GM23338 (cell line): ENCODE data around the gene PIK3CB. TPM values are rescaled to one million over a fixed set of nuclear protein-coding genes. Genes with fewer than 3 reads are reported as not detected.

ENCODE experiments used
- ATAC-seq: fragments of 200-7000 bp; cut with Tn5 transposase; 3 replicates; pipeline ENCODE4 v1.9.1; 2020
- DNase-seq: peaks from one replicate; pipeline ENCODE4 v3.0.0-alpha.2; 2015; ENCODE audit warnings: low spot score
- H2AFZ ChIP-seq: fragments of 200-600 bp; sonication (generic); 2 replicates; pipeline ENCODE4 v1.8.0; 2016; ENCODE audit warnings: antibody characterized with exemption, mild to moderate bottlenecking, moderate library complexity
- H3F3A ChIP-seq: fragments of 200-600 bp; sonication (generic); replicated peaks from 2 replicates; pipeline ENCODE4 v1.8.0; 2017; ENCODE audit warnings: antibody characterized with exemption, mixed run types, low read depth
- H3K27ac ChIP-seq: fragments of 200-600 bp; sonication (generic); 2 replicates; pipeline ENCODE4 v1.6.1; 2016; ENCODE audit warnings: low read depth
- H3K27me3 ChIP-seq: fragments of 200-600 bp; sonication (generic); 2 replicates; pipeline ENCODE4 v1.8.0; 2016; ENCODE audit warnings: mild to moderate bottlenecking, mixed run types, moderate library complexity; ENCODE audit not compliant: insufficient read depth
- H3K36me3 ChIP-seq: fragments of 200-600 bp; sonication (generic); 2 replicates; pipeline ENCODE4 v1.8.0; 2016; ENCODE audit warnings: mild to moderate bottlenecking; ENCODE audit not compliant: insufficient read depth
- H3K4me1 ChIP-seq: fragments of 200-600 bp; sonication (generic); 2 replicates; pipeline ENCODE4 v1.8.0; 2016; ENCODE audit warnings: mild to moderate bottlenecking, moderate library complexity; ENCODE audit not compliant: insufficient read depth
- H3K4me2 ChIP-seq: fragments of 200-600 bp; sonication (generic); 2 replicates; pipeline ENCODE4 v1.7.1; 2017; ENCODE audit warnings: mixed run types
- H3K4me3 ChIP-seq: fragments of 200-600 bp; sonication (generic); 2 replicates; pipeline ENCODE4 v1.6.1; 2016; ENCODE audit warnings: mixed run types
- H3K79me2 ChIP-seq: fragments of 200-600 bp; sonication (generic); replicated peaks from 2 replicates; pipeline ENCODE4 v1.8.0; 2017; ENCODE audit warnings: mild to moderate bottlenecking; ENCODE audit not compliant: insufficient read depth
- H3K9me2 ChIP-seq: fragments of 200-600 bp; sonication (generic); 2 replicates; pipeline ENCODE4 v1.8.0; 2017; ENCODE audit not compliant: insufficient read depth
- H4K20me1 ChIP-seq: fragments of 200-600 bp; sonication (generic); replicated peaks from 2 replicates; pipeline ENCODE4 v1.8.0; 2017; ENCODE audit warnings: mild to moderate bottlenecking; ENCODE audit not compliant: insufficient read depth
- H3K27ac Mint-ChIP-seq: 2 replicates; pipeline ENCODE4 v1.8.0; 2020; ENCODE audit warnings: inconsistent platforms, mild to moderate bottlenecking, moderate library complexity, mixed read lengths
- H3K27me3 Mint-ChIP-seq: 3 replicates; pipeline ENCODE4 v1.8.0; 2022; ENCODE audit warnings: low read depth, mild to moderate bottlenecking, moderate library complexity, mixed read lengths, inconsistent platforms; ENCODE audit not compliant: insufficient read depth, poor library complexity
- H3K36me3 Mint-ChIP-seq: 3 replicates; pipeline ENCODE4 v1.8.0; 2021; ENCODE audit warnings: low read depth, mild to moderate bottlenecking, inconsistent platforms, moderate library complexity, mixed read lengths
- H3K4me1 Mint-ChIP-seq: 3 replicates; pipeline ENCODE4 v1.8.0; 2020; ENCODE audit warnings: mild to moderate bottlenecking, inconsistent platforms, mixed read lengths
- H3K4me3 Mint-ChIP-seq: 3 replicates; pipeline ENCODE4 v1.8.0; 2021; ENCODE audit warnings: moderate library complexity, mild to moderate bottlenecking, inconsistent platforms, mixed read lengths
- H3K9me3 Mint-ChIP-seq: 3 replicates; pipeline ENCODE4 v1.8.0; 2020; ENCODE audit warnings: moderate library complexity, mild to moderate bottlenecking, inconsistent platforms, mixed read lengths
- EZH2 ChIP-seq: fragments of 200-600 bp; sonication (generic); IDR thresholded peaks from one replicate; pipeline ENCODE4 v1.8.0; 2017; ENCODE audit warnings: antibody characterized with exemption, mild to moderate bottlenecking, low read depth; ENCODE audit not compliant: unreplicated experiment
- EZH2phosphoT487 ChIP-seq: fragments of 200-600 bp; sonication (generic); IDR thresholded peaks from one replicate; pipeline ENCODE4 v1.8.1; 2018; ENCODE audit warnings: antibody characterized with exemption; ENCODE audit not compliant: unreplicated experiment
- JUNB ChIP-seq: IDR thresholded peaks from one replicate; pipeline ENCODE4 v1.6.1; 2016; ENCODE audit warnings: antibody characterized with exemption; ENCODE audit not compliant: unreplicated experiment
- NANOG ChIP-seq: IDR thresholded peaks from 2 replicates; pipeline ENCODE4 v1.6.1; 2016; ENCODE audit warnings: antibody characterized with exemption, borderline replicate concordance
- POLR2AphosphoS5 ChIP-seq: IDR thresholded peaks from 2 replicates; pipeline ENCODE4 v1.6.1; 2016; ENCODE audit warnings: antibody characterized with exemption, low read depth
- REST ChIP-seq: IDR thresholded peaks from one replicate; pipeline ENCODE4 v1.6.1; 2018; ENCODE audit warnings: antibody characterized with exemption; ENCODE audit not compliant: unreplicated experiment
- STAT1 ChIP-seq: IDR thresholded peaks from one replicate; pipeline ENCODE4 v1.6.1; 2016; ENCODE audit warnings: antibody characterized with exemption; ENCODE audit not compliant: unreplicated experiment
- ZNF114 ChIP-seq: fragments of 250-450 bp; sonication (Bioruptor Pico); IDR thresholded peaks from 2 replicates; pipeline ENCODE4 v1.5.0; 2020; ENCODE audit warnings: mild to moderate bottlenecking, moderate library complexity
- ZNF331 ChIP-seq: fragments of 250-450 bp; sonication (Bioruptor Pico); IDR thresholded peaks from 2 replicates; pipeline ENCODE4 v1.5.0; 2020; ENCODE audit warnings: low read depth, mild to moderate bottlenecking, moderate library complexity
- ZNF462 ChIP-seq: fragments of 250-450 bp; sonication (Bioruptor Pico); IDR thresholded peaks from 2 replicates; pipeline ENCODE4 v1.5.0; 2020; ENCODE audit warnings: mild to moderate bottlenecking, moderate library complexity
- polyA plus RNA-seq: library from polyadenylated mRNA; unstranded; fragments of >200 nt; fragmentation: Nextera tagmentation; extraction: Ambion mirVana; gene quantifications from 2 replicates; pipeline ENCODE4 v1.2.1, GENCODE V29; 2016
- total RNA-seq: library from RNA; depleted of rRNA; stranded (reverse); fragments of >200 nt; shearing (Covaris generic); gene quantifications from 2 replicates; pipeline ENCODE4 v1.2.3, GENCODE V29; 2014

PIK3CB gene
- total and polyA plus RNA-seq, 2 experiments from 2014 or later, result 13.3 to 32.4 TPM

- no peak for TF ChIP-seq ZNF462 (CRISPR knock-in tag)
Observed at GRCh38 chr3:138801792-138802191, 32.9 kb downstream of the PIK3CB start (continued).

GRCh38 chr3:138800248-138800647, 34.5 kb downstream of the PIK3CB start:
- Mint-ChIP-seq H3K27me3 (peaks cover 2% of the 10 kb centered on the region), H3K36me3 (peaks cover 4% of the 10 kb centered on the region; the same call in 1 of the 3 replicates), H3K9me3 (no peaks in the 10 kb centered on the region), H3K4me1 (peaks cover 7% of the 10 kb centered on the region; the same call in 2 of the 3 replicates), H3K27ac (no peak overlapping the region), H3K4me3 (no peak overlapping the region)
- H4K20me1 ChIP-seq, result peaks cover 13% of the 10 kb centered on the region
- no peak overlapping the region for H3K4me2 ChIP-seq
- ATAC-seq, result no peak
- no peak overlapping the region for H3K27ac ChIP-seq
- DNase-seq, result no peak
- peaks cover 83% of the 10 kb centered on the region for H3K79me2 ChIP-seq
- H2AFZ ChIP-seq, result no peak overlapping the region
- H3K4me3 ChIP-seq, result no peak overlapping the region
- H3K27me3 ChIP-seq, result no peaks in the 10 kb centered on the region
- H3F3A ChIP-seq, result no peaks in the 10 kb centered on the region
- no peaks in the 10 kb centered on the region for H3K9me2 ChIP-seq
- no peaks in the 10 kb centered on the region for H3K36me3 ChIP-seq
- no peaks in the 10 kb centered on the region; the same call in 1 of the 2 replicates for H3K4me1 ChIP-seq
- TF ChIP-seq JUNB, result no peak
- TF ChIP-seq NANOG, result no peak
- TF ChIP-seq ZNF114, result no peak
- TF ChIP-seq EZH2phosphoT487, result no peak
- TF ChIP-seq ZNF331 (CRISPR knock-in tag), result no peak
- no peak for TF ChIP-seq STAT1
- TF ChIP-seq POLR2AphosphoS5, result no peak
- TF ChIP-seq REST, result no peak
- no peak for TF ChIP-seq EZH2
